ENCODE data around the gene MOB1B. TPM values are rescaled to one million over a fixed set of nuclear protein-coding genes. Genes with fewer than 3 reads are reported as not detected.
"Not testable (repeated sequence)": the region's sequence is repeated elsewhere in the genome, so short reads cannot be mapped to it uniquely, and the experiment has no call there.

The MOB1B gene
- polyA plus RNA-seq (ENCODE audit: insufficient read length) = 51.6 TPM
- long read RNA-seq, donor 1, full-length matches to known transcripts = 3 of 3 reads
- long read RNA-seq, donor 1, partial matches to known transcripts = 0 of 3 reads
- long read RNA-seq, donor 1, other reads (novel, unspliced or antisense) = 0 of 3 reads
- long read RNA-seq, donor 2, full-length matches to known transcripts = 9 of 9 reads
- long read RNA-seq, donor 2, partial matches to known transcripts = 0 of 9 reads
- long read RNA-seq, donor 2, other reads (novel, unspliced or antisense) = 0 of 9 reads
- long read RNA-seq, donor 3, full-length matches to known transcripts = 7 of 7 reads
- long read RNA-seq, donor 3, partial matches to known transcripts = 0 of 7 reads
- long read RNA-seq, donor 3, other reads (novel, unspliced or antisense) = 0 of 7 reads
- long read RNA-seq, donor 4, full-length matches to known transcripts = 1 of 1 reads
- long read RNA-seq, donor 4, partial matches to known transcripts = 0 of 1 reads
- long read RNA-seq, donor 4, other reads (novel, unspliced or antisense) = 0 of 1 reads
- long read RNA-seq, donor 5, full-length matches to known transcripts = 8 of 8 reads
- long read RNA-seq, donor 5, partial matches to known transcripts = 0 of 8 reads
- long read RNA-seq, donor 5, other reads (novel, unspliced or antisense) = 0 of 8 reads
- long read RNA-seq, donor 6, full-length matches to known transcripts = 9 of 9 reads
- long read RNA-seq, donor 6, partial matches to known transcripts = 0 of 9 reads
- long read RNA-seq, donor 6, other reads (novel, unspliced or antisense) = 0 of 9 reads
- long read RNA-seq, donor 7, full-length matches to known transcripts = 2 of 2 reads
- long read RNA-seq, donor 7, partial matches to known transcripts = 0 of 2 reads
- long read RNA-seq, donor 7, other reads (novel, unspliced or antisense) = 0 of 2 reads
- long read RNA-seq, donor 8, full-length matches to known transcripts = 3 of 3 reads
- long read RNA-seq, donor 8, partial matches to known transcripts = 0 of 3 reads
- long read RNA-seq, donor 8, other reads (novel, unspliced or antisense) = 0 of 3 reads

DNA sequence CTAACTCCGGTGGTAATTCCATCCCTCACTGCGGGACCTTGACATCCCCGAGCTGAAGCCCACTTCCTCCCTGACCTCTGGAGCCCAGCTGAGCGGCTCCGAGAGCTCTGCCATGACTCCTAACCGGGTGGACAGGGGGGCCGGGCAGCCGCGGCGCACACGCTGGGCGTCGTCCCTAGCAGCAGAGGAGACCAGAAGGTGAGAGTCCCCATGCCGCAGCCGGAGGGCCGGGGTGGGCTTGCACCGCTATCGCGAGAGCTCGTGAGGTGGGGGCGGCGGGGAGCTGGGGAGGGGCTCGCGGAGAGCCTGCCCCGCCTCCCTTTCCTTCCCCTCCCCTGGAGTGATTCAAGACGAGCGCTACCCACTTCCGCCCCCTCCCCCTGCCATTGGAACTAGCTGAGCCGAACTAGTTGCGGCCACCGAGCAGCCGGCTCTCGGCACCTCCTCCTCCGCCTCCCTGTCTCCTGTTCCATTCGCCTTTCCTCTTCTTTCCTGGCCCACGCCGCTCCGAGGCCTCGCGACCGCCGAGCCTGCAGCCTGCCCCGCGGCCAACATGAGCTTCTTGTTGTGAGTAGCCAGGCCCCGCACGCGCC, at the start of gene MOB1B:
Gene MOB1B (plus strand): TSS at position 386 of the 593 bp plus-strand sequence. CDS start 168 bp downstream, at position 554.
- peak; percentile 92 for DNase-seq

DNA sequence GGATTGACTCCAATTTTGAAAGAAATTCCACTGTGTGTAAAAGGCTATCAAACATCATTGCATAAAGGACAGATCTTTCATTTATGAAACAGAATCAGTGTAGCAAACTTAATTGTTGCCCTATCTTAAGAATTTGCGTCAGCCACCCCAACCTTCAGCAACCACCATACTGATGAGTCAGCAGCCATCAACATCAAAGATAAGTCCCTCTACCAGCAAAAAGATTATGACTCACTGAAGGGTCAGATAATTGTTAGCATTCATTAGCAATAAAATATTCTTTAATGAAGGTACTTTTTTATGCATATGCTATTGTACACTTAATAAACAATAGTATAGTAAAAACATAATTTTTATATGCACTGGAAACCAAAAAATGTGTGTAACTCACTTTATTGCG, 46.7 kb upstream of the MOB1B start:
- no peak for DNase-seq

DNA sequence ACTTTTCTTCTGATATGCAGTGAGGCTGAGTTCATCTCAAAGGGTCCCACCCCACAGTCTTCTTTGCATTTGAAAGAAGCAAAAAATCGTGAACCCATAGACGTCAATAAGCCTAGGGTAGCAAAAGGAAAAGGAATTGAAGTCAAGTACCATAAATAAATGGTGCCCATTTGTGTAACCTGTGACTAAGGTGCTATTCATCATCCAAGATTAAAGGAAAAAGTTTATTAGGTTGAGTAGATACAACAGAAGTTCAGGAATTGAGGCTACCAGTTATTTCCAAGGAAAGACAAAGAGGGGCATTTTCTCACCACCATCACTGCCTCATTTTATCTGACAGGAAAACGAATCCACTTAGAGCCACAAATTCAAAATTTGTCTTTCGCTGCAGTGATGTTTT, 43.7 kb upstream of the MOB1B start:
- no peak for DNase-seq

DNA sequence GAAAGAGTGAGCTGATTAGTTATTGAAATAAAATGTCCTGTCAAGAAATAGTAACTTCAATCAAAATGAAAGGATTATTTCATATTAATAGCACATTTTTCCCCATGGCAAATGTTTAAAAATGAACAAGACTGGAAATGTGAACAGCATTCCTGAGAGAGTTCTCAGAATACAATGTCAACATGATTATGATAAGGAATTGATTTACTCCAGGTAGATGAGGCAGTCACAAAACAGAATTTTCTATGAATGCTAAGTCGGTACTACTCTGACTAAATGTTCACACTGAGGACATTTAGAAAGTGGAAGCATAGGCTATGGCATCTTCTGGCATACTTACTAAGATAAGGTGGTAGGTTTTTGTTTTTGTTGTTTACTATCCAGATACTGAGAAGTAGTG, 43.1 kb upstream of the MOB1B start:
- no peak for DNase-seq

- no peak for DNase-seq
These were observed 38.9 kb upstream of the MOB1B start for GRCh38 chr4:70863099-70863790.

GRCh38 chr4:70868778-70869177, 33.4 kb upstream of the MOB1B start:
- no peak for DNase-seq

DNA sequence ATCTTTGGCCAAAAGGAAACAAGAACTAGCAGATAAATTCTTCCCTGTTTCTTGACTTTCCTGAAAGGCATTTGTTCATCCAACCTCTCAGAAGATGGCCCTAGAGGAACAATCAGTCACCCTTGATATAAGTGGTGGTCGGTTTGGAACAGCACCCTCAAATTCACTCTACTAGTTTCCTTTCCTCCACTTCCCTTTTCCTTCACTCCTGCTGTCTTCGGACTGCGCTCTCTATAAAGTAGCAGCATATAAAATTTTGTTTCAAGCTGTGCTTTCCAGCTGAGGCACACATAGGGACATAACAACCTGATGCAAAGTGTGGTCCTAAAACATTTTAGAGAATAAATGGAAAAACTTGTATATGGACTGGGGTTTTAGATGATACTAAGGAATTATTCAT, 29.0 kb upstream of the MOB1B start:
- no peak for DNase-seq

DNA sequence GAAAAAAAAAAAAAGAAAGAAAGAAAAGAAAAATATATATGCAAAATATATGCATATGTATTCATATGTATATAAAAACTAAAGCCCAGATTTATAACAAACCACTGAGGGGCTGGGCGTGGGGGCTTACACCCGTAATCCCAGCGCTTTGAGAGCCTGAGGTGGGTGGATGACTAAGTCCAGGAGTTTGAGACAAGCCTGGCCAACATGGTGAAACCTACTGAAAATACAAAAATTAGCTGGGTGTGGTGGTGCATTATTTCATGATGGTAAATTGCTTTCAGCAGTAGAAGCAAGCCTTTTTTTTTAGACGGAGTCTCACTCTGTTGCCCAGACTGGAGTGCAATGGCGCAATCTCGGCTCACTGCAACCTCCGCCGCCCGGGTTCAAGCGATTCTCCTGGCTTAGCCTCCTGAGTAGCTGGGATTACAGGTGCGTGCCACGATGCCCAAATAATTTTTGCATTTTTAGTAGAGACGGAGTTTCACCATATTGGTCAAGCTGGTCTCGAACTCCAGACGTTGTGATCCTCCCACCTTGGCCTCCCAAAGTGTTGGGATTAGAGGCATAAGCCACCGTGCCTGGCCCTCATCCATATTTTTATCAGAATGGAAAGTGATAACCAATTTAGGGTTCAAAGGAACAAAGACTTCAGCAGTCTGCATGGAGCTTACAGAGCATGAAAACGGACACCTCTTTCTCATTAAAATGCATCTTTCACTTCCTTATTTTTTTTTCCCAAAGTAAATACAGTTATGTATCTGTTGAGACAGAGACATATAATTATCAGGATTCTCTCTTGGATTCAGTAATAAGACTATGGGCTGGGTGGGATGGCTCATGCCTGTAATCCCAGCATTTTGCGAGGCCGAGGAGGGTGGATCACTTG, 27.7 kb upstream of the MOB1B start:
- DNase-seq = no peak

DNA sequence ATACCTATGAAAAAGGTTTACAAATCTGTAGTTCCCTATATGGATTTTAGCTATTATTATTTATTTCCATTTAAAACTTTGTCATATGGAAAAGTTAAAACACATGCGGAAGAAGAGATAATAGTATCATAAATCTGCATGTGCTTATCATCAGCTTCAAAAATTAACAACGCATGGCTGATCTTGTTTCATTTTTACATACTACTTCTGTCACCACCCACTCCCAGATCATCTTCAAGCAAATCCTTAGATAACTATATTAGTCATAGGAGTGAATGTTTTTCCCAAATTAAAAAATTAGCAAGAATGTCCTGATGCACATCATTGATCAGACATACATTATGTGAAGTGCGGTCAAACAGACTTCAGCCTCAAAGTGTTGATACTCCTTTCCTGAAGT, 24.6 kb upstream of the MOB1B start:
- DNase-seq = no peak

GRCh38 chr4:70880739-70881138, 21.4 kb upstream of the MOB1B start:
- no peak for DNase-seq

GRCh38 chr4:70885174-70885573, 17.0 kb upstream of the MOB1B start:
- no peak for DNase-seq

DNA sequence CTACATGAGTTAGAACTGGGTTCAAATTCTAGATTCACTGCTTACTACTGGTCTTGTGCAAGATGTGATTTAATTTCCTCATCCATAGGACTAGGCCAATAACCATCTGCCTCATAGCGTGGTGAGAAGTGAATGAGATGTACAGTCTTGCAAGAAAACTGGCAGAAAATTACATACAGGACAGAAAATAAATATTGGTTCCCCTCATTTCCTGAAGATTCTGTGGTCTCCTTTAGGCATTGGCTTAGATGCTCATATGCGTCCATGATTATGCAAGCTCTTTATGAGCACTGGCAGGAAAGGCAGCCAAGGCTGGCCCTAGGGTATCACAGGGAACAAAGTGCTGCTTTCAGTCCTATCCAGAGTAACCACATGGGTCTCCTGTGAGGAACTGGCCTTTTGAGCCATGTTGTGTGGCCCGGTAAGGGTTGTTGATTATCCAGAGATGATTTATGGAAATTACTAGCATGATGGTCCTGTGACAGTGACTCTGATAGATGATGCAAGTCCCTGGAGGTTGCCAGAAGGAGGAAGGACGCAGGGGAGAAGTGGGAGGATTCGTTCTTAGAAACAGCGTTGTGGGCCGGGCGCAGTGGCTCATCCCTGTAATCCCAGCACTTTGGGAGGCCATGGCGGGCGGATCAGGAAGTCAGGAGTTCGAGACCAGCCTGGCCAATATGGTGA, 9.9 kb upstream of the MOB1B start:
- no peak for DNase-seq

GRCh38 chr4:70893790-70894189, 8.4 kb upstream of the MOB1B start:
- DNase-seq = no peak

DNA sequence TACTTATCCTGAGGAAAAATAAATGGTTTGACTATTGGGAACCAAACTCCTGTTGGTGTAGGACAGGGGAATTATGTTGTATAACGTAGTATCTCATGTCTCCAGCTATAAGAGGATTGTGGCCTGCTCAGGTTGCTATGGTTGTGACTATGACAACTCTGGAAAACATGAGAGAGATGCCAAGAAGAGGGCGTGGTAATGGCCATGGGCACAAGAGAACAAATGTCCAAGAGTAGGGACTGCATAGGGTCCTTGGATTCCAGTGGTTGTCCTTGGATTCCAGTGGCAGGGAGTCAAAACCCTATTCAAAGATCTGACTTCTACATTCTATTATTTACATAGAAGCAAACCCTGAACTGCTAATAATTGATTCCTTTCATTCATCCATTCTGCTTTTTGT, 6.8 kb upstream of the MOB1B start:
- no peak for DNase-seq

- DNase-seq = peak; percentile 18
These were observed 6.2 kb upstream of the MOB1B start for GRCh38 chr4:70895811-70896491.

GRCh38 chr4:70898581-70898980, 3.6 kb upstream of the MOB1B start:
- DNase-seq = not testable (repeated sequence)

GRCh38 chr4:70901607-70901983, 574 bp upstream of the MOB1B start:
- DNase-seq = no peak

DNA sequence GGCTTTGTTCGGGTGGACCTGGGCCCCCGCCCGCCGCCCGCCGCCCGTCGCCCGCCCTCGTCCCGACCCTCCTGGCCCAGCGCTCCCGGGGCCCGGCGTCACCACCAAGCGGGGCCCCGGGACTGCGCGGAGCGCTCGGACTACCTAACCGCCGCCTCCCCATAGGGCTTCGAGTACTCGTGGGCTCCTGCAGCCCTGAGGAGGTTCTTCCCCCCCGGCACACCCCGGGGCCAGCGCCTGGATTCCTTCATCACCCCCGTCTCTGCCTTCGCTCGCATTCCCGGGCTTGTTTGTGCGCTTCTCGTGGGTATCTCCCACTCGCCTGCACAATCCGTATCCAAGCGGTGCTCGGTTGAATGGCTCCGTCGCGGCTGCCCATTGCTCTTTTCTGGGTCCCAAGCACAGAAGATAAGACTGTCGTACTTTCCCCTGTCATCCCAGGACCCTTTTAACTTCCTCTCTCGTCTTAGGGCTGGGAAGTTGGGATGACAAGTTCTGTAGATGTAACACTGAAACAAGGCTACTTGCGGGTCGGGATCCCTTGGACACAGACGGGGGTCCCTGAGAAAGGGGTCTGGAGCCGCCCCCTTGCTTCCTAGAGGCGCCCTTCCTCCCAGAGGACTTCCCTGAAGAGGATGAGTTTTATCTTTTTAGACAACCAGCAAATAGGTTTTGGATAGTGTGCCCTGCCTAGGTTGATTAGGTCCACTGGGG, 565 bp downstream of the MOB1B start:
- no peak for DNase-seq

DNA sequence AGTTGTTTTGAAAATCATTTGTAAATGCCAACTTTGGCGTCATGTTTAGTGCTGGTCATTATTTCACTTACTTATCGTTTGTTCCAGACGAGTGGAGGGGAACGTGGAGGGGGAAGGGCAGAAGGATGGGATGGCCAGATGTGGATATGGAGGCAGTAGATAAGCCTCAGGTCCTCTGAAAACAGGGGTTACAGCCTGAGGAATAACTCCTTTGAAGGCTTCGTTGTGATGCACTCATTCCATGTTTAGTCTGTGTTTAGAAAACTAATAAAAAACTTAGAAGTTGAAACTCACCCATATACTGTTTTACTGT, 1.1 kb downstream of the MOB1B start:
- no peak for DNase-seq

Measured in left kidney (tissue), 8 donors.